Testis (tissue), 2 donors: ENCODE measurements around the gene VAMP4.

Source experiments
- POLR2A ChIP-seq: fragments of 450-650 bp; IDR thresholded peaks from one replicate; pipeline ENCODE4 v1.6.1; 2017; ENCODE audit warnings: antibody characterized with exemption, mild to moderate bottlenecking, moderate library complexity
- TF ChIP-seq, protein P1 (sequence below), 3 experiments: fragments of 450-650 bp in 2 of 3; fragments of 200-600 bp in 1 of 3; sonication (generic) in 1 of 3; IDR thresholded peaks; one replicate each; pipeline ENCODE4 v1.5.1; 2016 to 2019; ENCODE audit warnings: antibody characterized with exemption in 3 of 3, mild to moderate bottlenecking in 2 of 3, moderate library complexity in 1 of 3

DNA sequence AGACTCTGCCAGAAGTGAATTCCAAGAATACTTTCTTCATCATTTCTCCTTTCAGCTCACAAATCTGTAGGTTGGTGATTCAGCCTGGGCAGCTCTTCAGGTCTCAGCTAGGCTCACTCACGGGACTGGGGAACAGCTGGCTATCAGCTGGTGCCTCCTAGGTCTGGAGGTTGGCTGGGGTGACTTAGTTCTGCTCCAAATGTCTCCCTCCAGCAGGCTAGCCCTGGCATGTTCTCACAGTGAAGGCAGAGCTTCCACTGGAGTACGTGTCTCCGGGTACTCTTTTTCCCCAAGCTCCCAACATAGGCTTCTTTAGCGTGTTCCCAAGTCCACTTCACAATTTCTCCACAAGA lies 12.5 kb upstream of the VAMP4 start:
- TF ChIP-seq, protein P1, sequence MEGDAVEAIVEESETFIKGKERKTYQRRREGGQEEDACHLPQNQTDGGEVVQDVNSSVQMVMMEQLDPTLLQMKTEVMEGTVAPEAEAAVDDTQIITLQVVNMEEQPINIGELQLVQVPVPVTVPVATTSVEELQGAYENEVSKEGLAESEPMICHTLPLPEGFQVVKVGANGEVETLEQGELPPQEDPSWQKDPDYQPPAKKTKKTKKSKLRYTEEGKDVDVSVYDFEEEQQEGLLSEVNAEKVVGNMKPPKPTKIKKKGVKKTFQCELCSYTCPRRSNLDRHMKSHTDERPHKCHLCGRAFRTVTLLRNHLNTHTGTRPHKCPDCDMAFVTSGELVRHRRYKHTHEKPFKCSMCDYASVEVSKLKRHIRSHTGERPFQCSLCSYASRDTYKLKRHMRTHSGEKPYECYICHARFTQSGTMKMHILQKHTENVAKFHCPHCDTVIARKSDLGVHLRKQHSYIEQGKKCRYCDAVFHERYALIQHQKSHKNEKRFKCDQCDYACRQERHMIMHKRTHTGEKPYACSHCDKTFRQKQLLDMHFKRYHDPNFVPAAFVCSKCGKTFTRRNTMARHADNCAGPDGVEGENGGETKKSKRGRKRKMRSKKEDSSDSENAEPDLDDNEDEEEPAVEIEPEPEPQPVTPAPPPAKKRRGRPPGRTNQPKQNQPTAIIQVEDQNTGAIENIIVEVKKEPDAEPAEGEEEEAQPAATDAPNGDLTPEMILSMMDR (IDR thresholded peaks at IDR 0.05): no peak
- no peak for TF ChIP-seq POLR2A
